CD8-positive, alpha-beta memory T cell (primary cell): ENCODE measurements around the gene POLR2F. TPM values are rescaled to one million over a fixed set of nuclear protein-coding genes. Genes with fewer than 3 reads are reported as not detected.

ENCODE experiments used
- CTCF ChIA-PET: fragments of 350-600 bp; sonication (Branson Sonifier 250); formaldehyde crosslinking; loops from one replicate; lab custom pipeline; 2021; ENCODE audit warnings: antibody characterized with exemption; lab: Charles Lee
- POLR2A ChIA-PET: fragments of 350-600 bp; sonication (Branson Sonifier 250); formaldehyde crosslinking; loops from one replicate; lab custom pipeline; 2021; ENCODE audit warnings: antibody characterized with exemption; lab: Charles Lee
- DNase-seq, 5 donors: peaks; one replicate each; pipeline versions ENCODE4 v3.0.0 to v3.0.0-alpha.2; 2020 to 2022; ENCODE audit warnings: mixed read lengths in 1 of 5
- H3K27ac ChIP-seq: one replicate; pipeline ENCODE4 v1.7.0; 2013; ENCODE audit warnings: low read depth, mild to moderate bottlenecking, low read length, moderate library complexity
- H3K27me3 ChIP-seq: 2 replicates; pipeline ENCODE4 v1.7.0; 2013; ENCODE audit warnings: low read length, mild to moderate bottlenecking; ENCODE audit not compliant: insufficient read depth, poor library complexity, severe bottlenecking
- H3K36me3 ChIP-seq: 2 replicates; pipeline ENCODE4 v1.7.0; 2013; ENCODE audit warnings: mild to moderate bottlenecking, low read length, moderate library complexity; ENCODE audit not compliant: insufficient read depth
- H3K4me1 ChIP-seq: 2 replicates; pipeline ENCODE4 v1.7.0; 2013; ENCODE audit warnings: mild to moderate bottlenecking, low read length, moderate library complexity; ENCODE audit not compliant: insufficient read depth
- H3K4me3 ChIP-seq: 2 replicates; pipeline ENCODE4 v1.7.0; 2013; ENCODE audit warnings: mild to moderate bottlenecking, low read length
- H3K9me3 ChIP-seq: 2 replicates; pipeline ENCODE4 v1.7.0; 2013; ENCODE audit warnings: mild to moderate bottlenecking, low read length
- H3K27ac Mint-ChIP-seq, 8 donors: one replicate each; pipeline ENCODE4 v1.8.0; 2020 to 2021; ENCODE audit warnings: mixed read lengths in 8 of 8, mild to moderate bottlenecking in 6 of 8, inconsistent platforms in 3 of 8, moderate library complexity in 3 of 8
- H3K27me3 Mint-ChIP-seq, 2 donors: one replicate each; pipeline ENCODE4 v1.8.0; 2020 to 2021; ENCODE audit warnings: mixed read lengths in 2 of 2, mild to moderate bottlenecking in 1 of 2, moderate library complexity in 1 of 2
- H3K36me3 Mint-ChIP-seq, 3 donors: one replicate each; pipeline ENCODE4 v1.8.0; 2020 to 2021; ENCODE audit warnings: mixed read lengths in 3 of 3, inconsistent platforms in 1 of 3, mild to moderate bottlenecking in 1 of 3
- H3K4me1 Mint-ChIP-seq, 3 donors: one replicate each; pipeline ENCODE4 v1.8.0; 2020 to 2021; ENCODE audit warnings: mixed read lengths in 3 of 3, inconsistent platforms in 1 of 3, mild to moderate bottlenecking in 1 of 3
- H3K4me3 Mint-ChIP-seq, 7 donors: one replicate each; pipeline ENCODE4 v1.8.0; 2020 to 2021; ENCODE audit warnings: mixed read lengths in 7 of 7, mild to moderate bottlenecking in 6 of 7, moderate library complexity in 4 of 7, inconsistent platforms in 2 of 7
- H3K9me3 Mint-ChIP-seq, 5 donors: one replicate each; pipeline ENCODE4 v1.8.0; 2020 to 2022; ENCODE audit warnings: mixed read lengths in 5 of 5, mild to moderate bottlenecking in 3 of 5, moderate library complexity in 2 of 5, inconsistent platforms in 1 of 5
- polyA plus RNA-seq: library from polyadenylated mRNA; unstranded; fragments of 300-500 nt; fragmentation: Illumina TruSeq; gene quantifications from one replicate; pipeline ENCODE4 v1.2.3, GENCODE V29; 2021
- total RNA-seq, 2 experiments: library from RNA; stranded (reverse); gene quantifications; one replicate each; pipeline ENCODE4 v1.2.3, GENCODE V29; 2021

The POLR2F gene
- total and polyA plus RNA-seq, 3 experiments from 2014 or later, result 140 to 167 (median 148) TPM

DNA sequence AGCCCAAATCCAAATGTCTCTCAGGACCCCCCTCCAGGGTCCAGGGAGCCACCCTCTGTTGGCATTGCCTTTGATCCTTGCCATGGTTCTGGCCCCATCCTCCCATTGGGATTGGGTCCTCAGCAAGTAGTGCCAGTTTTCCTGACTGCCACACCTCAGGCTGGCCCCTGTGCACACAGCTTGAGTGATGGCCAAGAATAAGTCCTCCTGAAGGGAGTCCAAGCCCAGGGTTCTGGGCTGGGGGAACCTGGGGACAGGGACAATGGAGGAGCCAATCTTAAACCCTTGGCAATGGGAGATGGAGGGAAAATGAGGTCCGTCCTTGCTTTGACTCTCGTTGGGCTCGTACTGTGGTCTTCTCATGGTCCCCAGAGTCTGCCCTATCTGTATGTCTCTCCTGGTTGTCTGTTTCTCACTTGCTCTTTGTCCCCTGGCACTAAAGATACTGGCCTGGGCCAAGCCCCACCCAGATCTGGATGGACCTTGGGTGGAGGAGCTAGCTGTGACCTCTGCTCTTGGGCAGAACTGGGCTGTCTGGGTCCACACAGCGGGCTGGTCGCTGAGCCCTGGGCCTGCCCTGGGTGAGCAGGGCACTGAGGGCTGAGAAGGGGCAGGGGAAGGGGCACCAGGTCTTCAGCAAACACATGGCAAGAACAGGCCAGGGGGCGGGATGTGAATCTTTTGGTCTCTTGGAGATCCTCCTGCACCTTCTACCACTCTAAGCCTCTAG, 27.9 kb downstream of the POLR2F start:
- H3K27ac Mint-ChIP-seq, result peak overlapping the region in 1 of 8 donors; percentile 47
- DNase-seq, result no peak
- no peak overlapping the region for H3K4me3 Mint-ChIP-seq
- no peaks in the 10 kb centered on the region for H3K9me3 ChIP-seq
- H3K36me3 Mint-ChIP-seq, result peaks cover 0 to 22% (median 1%) of the 10 kb centered on the region in 3 donors
- ChIA-PET CTCF (no interaction called here), POLR2A (interaction anchor here (1.2 kb wide), 1 partner anchor 13 kb away, joined by 3 read pairs; no protein-coding TSS in a partner anchor)
- H3K27me3 ChIP-seq, result no peaks in the 10 kb centered on the region
- H3K4me1 ChIP-seq, result no peaks in the 10 kb centered on the region
- H3K9me3 Mint-ChIP-seq, result no peaks in the 10 kb centered on the region
- no peaks in the 10 kb centered on the region for H3K36me3 ChIP-seq
- no peak overlapping the region for H3K4me3 ChIP-seq
- H3K27ac ChIP-seq, result no peak overlapping the region
- H3K4me1 Mint-ChIP-seq, result no peaks in the 10 kb centered on the region
- no peaks in the 10 kb centered on the region for H3K27me3 Mint-ChIP-seq

GRCh38 chr22:37982151-37982785, 28.8 kb downstream of the POLR2F start:
- no peak overlapping the region for H3K27ac ChIP-seq
- H3K4me1 ChIP-seq, result no peaks in the 10 kb centered on the region
- H3K27ac Mint-ChIP-seq, result peak overlapping the region in 4 of 8 donors; percentile 26 to 68 (median 32)
- peaks cover 0 to 22% (median 1%) of the 10 kb centered on the region in 3 donors for H3K36me3 Mint-ChIP-seq
- no peaks in the 10 kb centered on the region for H3K4me1 Mint-ChIP-seq
- no peaks in the 10 kb centered on the region for H3K36me3 ChIP-seq
- no peak overlapping the region for H3K4me3 ChIP-seq
- H3K9me3 ChIP-seq, result no peaks in the 10 kb centered on the region
- CTCF ChIA-PET, result no interaction called here
- no peaks in the 10 kb centered on the region for H3K9me3 Mint-ChIP-seq
- no peak for DNase-seq
- no peaks in the 10 kb centered on the region for H3K27me3 Mint-ChIP-seq
- POLR2A ChIA-PET, result interaction anchor here (1.2 kb wide), 1 partner anchor 12 kb away, joined by 3 read pairs; no protein-coding TSS in a partner anchor
- H3K4me3 Mint-ChIP-seq, result no peak overlapping the region
- no peaks in the 10 kb centered on the region for H3K27me3 ChIP-seq

- H3K4me1 Mint-ChIP-seq, result no peaks in the 10 kb centered on the region
- DNase-seq, result no peak
- no peaks in the 10 kb centered on the region for H3K27me3 Mint-ChIP-seq
- ChIA-PET CTCF (no interaction called here), POLR2A (interaction anchor here (1.2 kb wide), 1 partner anchor 11 kb away, joined by 3 read pairs; no protein-coding TSS in a partner anchor)
- H3K4me1 ChIP-seq, result no peaks in the 10 kb centered on the region
- no peak overlapping the region for H3K4me3 Mint-ChIP-seq
- H3K36me3 Mint-ChIP-seq, result peaks cover 0 to 24% (median 1%) of the 10 kb centered on the region in 3 donors
- no peak overlapping the region for H3K27ac Mint-ChIP-seq
- no peaks in the 10 kb centered on the region for H3K27me3 ChIP-seq
- H3K9me3 Mint-ChIP-seq, result no peaks in the 10 kb centered on the region
- H3K27ac ChIP-seq, result no peak overlapping the region
- no peaks in the 10 kb centered on the region for H3K9me3 ChIP-seq
- no peaks in the 10 kb centered on the region for H3K36me3 ChIP-seq
- no peak overlapping the region for H3K4me3 ChIP-seq
Measured at GRCh38 chr22:37982938-37983859, 29.7 kb downstream of the POLR2F start.

DNA sequence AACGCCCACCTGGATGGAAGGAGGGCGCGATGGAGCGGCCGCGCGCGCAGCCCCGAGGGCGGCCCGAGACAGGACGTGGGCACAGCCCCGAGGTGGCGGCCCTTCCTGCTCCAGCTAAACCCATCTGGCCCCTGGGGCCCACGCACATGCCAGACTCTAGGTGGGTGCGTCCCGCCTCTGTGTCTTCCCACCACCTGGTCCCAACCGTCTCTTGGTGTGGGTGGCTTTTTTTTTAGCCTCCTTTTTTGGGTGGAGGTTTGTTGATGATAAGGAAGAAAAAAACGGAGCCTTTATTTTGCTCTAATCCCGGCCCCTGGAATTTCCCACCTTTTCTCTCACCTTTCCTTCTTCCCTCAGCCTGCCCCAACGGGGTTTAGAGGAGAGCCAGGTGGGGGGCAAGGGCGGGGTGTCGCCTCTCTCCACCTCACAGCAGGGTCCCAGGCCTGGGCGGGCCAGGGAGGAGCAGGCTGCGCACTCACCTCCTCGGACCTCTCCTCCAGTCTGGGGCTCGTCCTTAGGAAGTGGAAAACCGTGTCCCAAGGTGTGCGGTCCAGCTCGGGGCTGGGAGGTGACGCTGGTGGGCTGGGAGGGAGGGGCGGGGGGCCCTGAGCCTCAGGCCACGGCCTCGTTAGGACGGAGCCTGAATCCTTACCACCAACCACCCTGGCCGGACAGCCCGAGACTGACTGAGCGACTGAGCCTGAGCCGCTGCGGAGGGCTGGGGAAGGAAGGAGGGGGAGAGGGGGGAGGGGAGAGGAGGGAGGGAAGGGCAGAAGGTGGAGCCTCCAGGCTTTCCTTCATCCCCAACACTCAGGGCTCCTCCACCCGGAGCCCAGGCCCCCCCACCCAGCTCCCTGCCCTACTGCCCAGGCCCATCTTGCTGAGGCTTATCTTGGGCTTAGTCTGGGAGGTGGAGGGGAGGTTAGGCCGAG, 30.6 kb downstream of the POLR2F start, which contains the start of gene SOX10:
Gene SOX10, minus strand, starts transcription at position 696 of the 932 bp plus-strand sequence. CDS start 771 bp downstream, outside the sequence.
- H3K4me3 Mint-ChIP-seq, result no peak within 1 kb of the TSS
- ChIA-PET CTCF (no interaction called here), POLR2A (no interaction called here)
- Histone ChIP-seq H3K27ac (no peak within 1 kb of the TSS), H3K4me1 (no peaks in the 10 kb centered on the region), H3K9me3 (no peaks in the 10 kb centered on the region), H3K36me3 (no peaks in the 10 kb centered on the region), H3K27me3 (no peaks in the 10 kb centered on the region), H3K4me3 (no peak within 1 kb of the TSS)
- H3K36me3 Mint-ChIP-seq, result peaks cover 0 to 21% (median 1%) of the 10 kb centered on the region in 3 donors
- H3K27me3 Mint-ChIP-seq, result no peaks in the 10 kb centered on the region
- H3K9me3 Mint-ChIP-seq, result no peaks in the 10 kb centered on the region
- DNase-seq, result no peak
- H3K4me1 Mint-ChIP-seq, result no peaks in the 10 kb centered on the region
- peak within 1 kb of the TSS in 2 of 8 donors; percentile 71 to 92 for H3K27ac Mint-ChIP-seq

DNA sequence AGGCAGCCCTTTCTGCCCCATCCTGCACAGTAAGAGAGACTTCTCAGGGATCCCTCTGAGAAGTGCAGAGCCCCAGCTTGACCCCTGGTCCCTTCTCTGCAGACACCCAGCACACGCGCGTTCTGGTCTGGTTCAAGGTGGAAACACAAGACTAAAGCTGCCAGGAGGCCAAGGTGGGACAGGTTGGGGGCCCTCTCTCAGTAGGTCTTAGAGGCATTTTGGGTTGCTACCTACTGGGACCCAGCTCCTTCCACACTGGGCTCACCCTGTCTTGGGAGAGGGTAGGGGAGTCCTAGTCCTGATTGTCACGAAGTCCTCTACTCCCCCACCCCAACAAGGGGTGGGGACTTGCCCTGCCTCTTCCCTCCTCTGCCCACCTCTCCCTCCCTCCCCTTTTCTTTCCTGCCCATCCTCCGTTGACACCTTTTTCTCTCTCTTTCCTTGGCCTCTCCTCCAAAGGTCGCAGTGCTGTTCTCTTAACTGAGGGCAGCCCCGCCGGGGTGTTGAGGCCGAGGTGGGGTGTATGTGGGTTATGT, 31.6 kb downstream of the POLR2F start:
- no peak overlapping the region for H3K4me3 ChIP-seq
- no peaks in the 10 kb centered on the region for H3K9me3 Mint-ChIP-seq
- no peak for DNase-seq
- no peaks in the 10 kb centered on the region for H3K9me3 ChIP-seq
- no peaks in the 10 kb centered on the region for H3K36me3 ChIP-seq
- H3K4me1 ChIP-seq, result no peaks in the 10 kb centered on the region
- POLR2A ChIA-PET, result no interaction called here
- peaks cover 0 to 20% (median 1%) of the 10 kb centered on the region in 3 donors for H3K36me3 Mint-ChIP-seq
- no peak overlapping the region for H3K27ac ChIP-seq
- peak overlapping the region in 2 of 8 donors; percentile 71 to 92 for H3K27ac Mint-ChIP-seq
- no peaks in the 10 kb centered on the region for H3K27me3 Mint-ChIP-seq
- H3K27me3 ChIP-seq, result no peaks in the 10 kb centered on the region
- CTCF ChIA-PET, result no interaction called here
- no peaks in the 10 kb centered on the region for H3K4me1 Mint-ChIP-seq
- H3K4me3 Mint-ChIP-seq, result no peak overlapping the region

- no peaks in the 10 kb centered on the region for H3K27me3 ChIP-seq
- ChIA-PET CTCF (no interaction called here), POLR2A (interaction anchor here (0.6 kb wide), 1 partner anchor 28 kb away, joined by 5 read pairs; no protein-coding TSS in a partner anchor)
- H3K27me3 Mint-ChIP-seq, result no peaks in the 10 kb centered on the region
- H3K9me3 ChIP-seq, result no peaks in the 10 kb centered on the region
- no peak overlapping the region for H3K4me3 ChIP-seq
- no peaks in the 10 kb centered on the region for H3K4me1 ChIP-seq
- DNase-seq, result no peak
- no peaks in the 10 kb centered on the region for H3K36me3 ChIP-seq
- no peak overlapping the region for H3K27ac ChIP-seq
- H3K27ac Mint-ChIP-seq, result peak overlapping the region in 2 of 8 donors; percentile 36 to 91
- no peaks in the 10 kb centered on the region for H3K9me3 Mint-ChIP-seq
- peaks cover 0 to 15% (median 1%) of the 10 kb centered on the region in 3 donors for H3K36me3 Mint-ChIP-seq
- no peaks in the 10 kb centered on the region for H3K4me1 Mint-ChIP-seq
- no peak overlapping the region for H3K4me3 Mint-ChIP-seq
Measured at GRCh38 chr22:37985751-37986281, 32.3 kb downstream of the POLR2F start.
